CD4-positive, alpha-beta T cell (primary cell): ENCODE data around the gene MEPE. TPM values are rescaled to one million over a fixed set of nuclear protein-coding genes. Genes with fewer than 3 reads are reported as not detected.

Experiments
- ATAC-seq: fragments of 200-7000 bp; cut with Tn5 transposase; one replicate; pipeline ENCODE4 v1.10.0; 2022; ENCODE audit warnings: mild to moderate bottlenecking; ENCODE audit not compliant: poor library complexity
- CTCF ChIA-PET: fragments of 350-600 bp; sonication (Branson Sonifier 250); formaldehyde crosslinking; loops from one replicate; lab custom pipeline; 2021; ENCODE audit warnings: antibody characterized with exemption, inconsistent platforms; lab: Charles Lee
- POLR2A ChIA-PET: fragments of 350-600 bp; sonication (Branson Sonifier 250); formaldehyde crosslinking; loops from one replicate; lab custom pipeline; 2021; ENCODE audit warnings: antibody characterized with exemption, inconsistent platforms; lab: Charles Lee
- DNase-seq, 14 experiments: peaks; one replicate each; pipeline ENCODE4 v3.0.0-alpha.2; 2013 to 2020; ENCODE audit warnings: mixed read lengths in 2 of 14
- H3K27ac ChIP-seq, 2 donors: one replicate each; pipeline versions ENCODE4 v1.5.1 to v1.7.0; 2013; ENCODE audit warnings: low read length in 2 of 2, low read depth in 1 of 2, mild to moderate bottlenecking in 1 of 2
- H3K27me3 ChIP-seq, 2 experiments: 1 replicate in 1 of 2; 2 replicates in 1 of 2; pipeline versions ENCODE4 v1.6.1 to v1.7.0; 2013; ENCODE audit warnings: low read length in 2 of 2, control low read depth in 1 of 2, mild to moderate bottlenecking in 1 of 2, moderate library complexity in 1 of 2; ENCODE audit not compliant: insufficient read depth in 2 of 2, control insufficient read depth in 1 of 2
- H3K36me3 ChIP-seq: one replicate; pipeline ENCODE4 v1.6.1; 2013; ENCODE audit warnings: low read length, control low read depth; ENCODE audit not compliant: insufficient read depth
- H3K4me1 ChIP-seq: one replicate; pipeline ENCODE4 v1.6.1; 2013; ENCODE audit warnings: low read length, control low read depth; ENCODE audit not compliant: insufficient read depth
- H3K4me3 ChIP-seq: one replicate; pipeline ENCODE4 v1.5.1; 2013; ENCODE audit warnings: mild to moderate bottlenecking, low read length, moderate library complexity
- H3K9me3 ChIP-seq, 2 experiments: 1 replicate in 1 of 2; 2 replicates in 1 of 2; pipeline versions ENCODE4 v1.6.1 to v1.7.0; 2013; ENCODE audit warnings: low read length in 2 of 2, mild to moderate bottlenecking in 2 of 2, control low read depth in 1 of 2, moderate library complexity in 1 of 2; ENCODE audit not compliant: control insufficient read depth in 1 of 2, insufficient read depth in 1 of 2
- H3K27ac Mint-ChIP-seq: one replicate; pipeline ENCODE4 v1.8.0; 2020; ENCODE audit warnings: mixed read lengths
- H3K27me3 Mint-ChIP-seq: one replicate; pipeline ENCODE4 v1.8.0; 2021; ENCODE audit warnings: mixed read lengths
- H3K36me3 Mint-ChIP-seq: one replicate; pipeline ENCODE4 v1.8.0; 2021; ENCODE audit warnings: low read depth, mixed read lengths
- H3K4me1 Mint-ChIP-seq: one replicate; pipeline ENCODE4 v1.8.0; 2021; ENCODE audit warnings: low read depth, mixed read lengths
- H3K4me3 Mint-ChIP-seq: one replicate; pipeline ENCODE4 v1.8.0; 2020; ENCODE audit warnings: mild to moderate bottlenecking, mixed read lengths
- H3K9me3 Mint-ChIP-seq: one replicate; pipeline ENCODE4 v1.8.0; 2020; ENCODE audit warnings: mixed read lengths
- CTCF ChIP-seq: fragments of 200-600 bp; IDR thresholded peaks from one replicate; pipeline ENCODE4 v1.8.0; 2022; ENCODE audit warnings: antibody characterized with exemption, mild to moderate bottlenecking
- intact Hi-C, 2 experiments: fragments of 100-400 bp; cut with DNase I in 1 of 2; cut with micrococcal nuclease in 1 of 2; formaldehyde crosslinking; loops; one replicate each; pipeline versions ENCODE4 v1.15.1 to v1.9.0; 2023 to 2025; cut with DNase I, micrococcal nuclease
- total RNA-seq, 174 experiments: library from RNA in 2 of 174; stranded (reverse) in 2 of 174; gene quantifications; one replicate each; pipeline ENCODE4 v1.2.3 and lab custom pipeline; 2021 to 2026

The MEPE gene
- total RNA-seq, 2 experiments from 2014 or later: not detected

DNA sequence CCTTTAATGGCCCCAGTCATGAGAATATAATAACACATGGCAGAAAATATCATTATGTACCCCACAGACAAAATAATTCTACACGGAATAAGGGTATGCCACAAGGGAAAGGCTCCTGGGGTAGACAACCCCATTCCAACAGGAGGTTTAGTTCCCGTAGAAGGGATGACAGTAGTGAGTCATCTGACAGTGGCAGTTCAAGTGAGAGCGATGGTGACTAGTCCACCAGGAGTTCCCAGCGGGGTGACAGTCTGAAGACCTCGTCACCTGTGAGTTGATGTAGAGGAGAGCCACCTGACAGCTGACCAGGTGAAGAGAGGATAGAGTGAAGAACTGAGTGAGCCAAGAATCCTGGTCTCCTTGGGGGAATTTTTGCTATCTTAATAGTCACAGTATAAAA lies 13.5 kb downstream of the MEPE start:
- Mint-ChIP-seq H3K9me3 (no peaks in the 10 kb centered on the region), H3K36me3 (no peaks in the 10 kb centered on the region), H3K4me1 (peaks cover 18% of the 10 kb centered on the region), H3K4me3 (no peak overlapping the region), H3K27me3 (peaks cover 32% of the 10 kb centered on the region), H3K27ac (no peak overlapping the region)
- ChIA-PET POLR2A (no interaction called here), CTCF (interaction anchor here (1.4 kb wide), 1 partner anchor 8 kb away, joined by 3 read pairs; no protein-coding TSS in a partner anchor)
- Histone ChIP-seq H3K27me3 (peaks cover 0 to 11% of the 10 kb centered on the region in 2 experiments), H3K4me3 (no peak overlapping the region), H3K4me1 (no peaks in the 10 kb centered on the region), H3K27ac (no peak overlapping the region), H3K36me3 (no peaks in the 10 kb centered on the region), H3K9me3 (no peaks in the 10 kb centered on the region)
- DNase-seq: peak in 1 of 14 experiments; percentile 11
- ATAC-seq: no peak
- intact Hi-C loops: loop anchor here (5.0 kb wide), 3 partner anchors 164 to 494 kb away; no protein-coding TSS in a partner anchor
- no peak for TF ChIP-seq CTCF

DNA sequence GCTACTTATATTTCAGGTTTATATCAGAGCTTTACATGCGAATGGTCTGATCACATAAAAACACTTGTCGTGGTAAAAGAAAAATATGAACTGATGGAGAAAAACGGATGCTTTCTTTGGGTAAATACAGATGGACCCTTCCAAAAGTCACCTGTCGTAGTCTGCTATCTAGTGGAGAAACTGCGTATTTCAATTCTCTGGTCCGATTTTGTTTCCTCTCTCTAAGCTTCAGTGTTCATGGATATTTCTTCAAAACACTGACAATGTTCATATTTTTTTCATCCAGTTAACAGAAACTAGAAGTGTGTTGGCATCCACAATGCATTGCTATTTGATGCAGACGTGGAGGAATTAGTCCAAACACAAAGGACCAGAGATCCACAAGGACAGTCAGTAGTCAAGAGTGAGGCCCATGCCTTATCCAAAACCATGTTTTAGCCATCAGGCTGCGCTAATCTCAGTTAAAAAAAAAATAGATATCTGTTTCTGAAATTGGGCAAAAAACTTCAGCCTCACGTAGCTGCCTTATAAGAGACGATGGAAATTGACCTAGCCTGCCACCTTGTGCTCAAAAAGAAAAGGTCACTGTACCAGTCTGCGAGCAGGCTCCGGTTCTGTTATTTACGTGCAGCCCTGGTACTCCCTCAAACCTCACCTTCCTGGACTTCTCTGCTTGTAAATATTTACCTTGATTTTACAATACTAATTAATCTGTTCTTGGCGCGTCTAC lies 16.0 kb downstream of the MEPE start:
- H3K9me3 ChIP-seq: no peaks in the 10 kb centered on the region
- peak overlapping the region; percentile 17 for H3K4me3 Mint-ChIP-seq
- DNase-seq: peak in 7 of 14 experiments; percentile 2 to 62 (median 27)

DNA sequence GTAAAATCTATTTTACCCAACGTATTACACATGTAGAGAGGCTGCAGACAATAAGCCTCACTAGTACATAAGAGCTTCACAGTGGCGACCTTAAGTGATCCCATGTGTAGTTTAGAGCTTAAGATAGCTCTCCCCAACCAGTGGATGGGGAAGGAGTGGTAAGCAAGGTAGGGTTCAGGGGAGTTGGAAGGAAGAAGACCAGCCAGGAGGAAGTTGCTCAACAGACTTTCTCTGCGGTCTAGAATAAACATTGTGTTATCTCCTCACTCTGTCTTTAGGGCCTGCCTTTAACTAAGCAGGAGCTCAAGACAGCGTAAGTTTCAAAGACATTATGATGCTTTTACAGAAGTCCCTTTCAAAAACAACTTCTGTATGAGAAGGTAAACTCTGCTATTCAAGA lies 16.8 kb downstream of the MEPE start:
- peak in 2 of 14 experiments; percentile 13 to 16 for DNase-seq
- Mint-ChIP-seq H3K9me3 (no peaks in the 10 kb centered on the region), H3K27ac (no peak overlapping the region), H3K36me3 (no peaks in the 10 kb centered on the region), H3K4me3 (no peak overlapping the region), H3K27me3 (peaks cover 11% of the 10 kb centered on the region), H3K4me1 (peaks cover 18% of the 10 kb centered on the region)
- Histone ChIP-seq H3K9me3 (no peaks in the 10 kb centered on the region), H3K4me1 (no peaks in the 10 kb centered on the region), H3K4me3 (no peak overlapping the region), H3K27me3 (peaks cover 0 to 11% of the 10 kb centered on the region in 2 experiments), H3K36me3 (no peaks in the 10 kb centered on the region), H3K27ac (no peak overlapping the region)
- ChIA-PET CTCF (interaction anchor here (1.2 kb wide), 1 partner anchor 10 kb away, joined by 3 read pairs; no protein-coding TSS in a partner anchor), POLR2A (no interaction called here)
- intact Hi-C loops: loop anchor here (5.0 to 10.0 kb wide), 4 partner anchors 167 to 665 kb away; no protein-coding TSS in a partner anchor
- peak; percentile 70 for ATAC-seq
- TF ChIP-seq CTCF: no peak

More for the DNA sequence above, 16.0 kb downstream of the MEPE start:
- no peaks in the 10 kb centered on the region for H3K36me3 ChIP-seq
- H3K27me3 ChIP-seq: peaks cover 0 to 11% of the 10 kb centered on the region in 2 experiments
- POLR2A ChIA-PET: interaction anchor here (0.7 kb wide), 1 partner anchor 12 kb away, joined by 3 read pairs; no protein-coding TSS in a partner anchor
- Mint-ChIP-seq H3K27ac (no peak overlapping the region), H3K36me3 (no peaks in the 10 kb centered on the region), H3K27me3 (peaks cover 15% of the 10 kb centered on the region), H3K4me1 (peaks cover 18% of the 10 kb centered on the region), H3K9me3 (no peaks in the 10 kb centered on the region)
- no peaks in the 10 kb centered on the region for H3K4me1 ChIP-seq
- intact Hi-C loops: loop anchor here (5.0 kb wide), 3 partner anchors 166 to 496 kb away; no protein-coding TSS in a partner anchor
- peak; percentile 75 for ATAC-seq
- H3K27ac ChIP-seq: no peak overlapping the region
- peak; percentile 66 for TF ChIP-seq CTCF
- CTCF ChIA-PET: interaction anchor here (1.2 kb wide), 1 partner anchor 11 kb away, joined by 3 read pairs; no protein-coding TSS in a partner anchor
- peak overlapping the region; percentile 24 for H3K4me3 ChIP-seq
